Measurements from ENCODE around the gene FUT2.

GRCh38 chr19:48719263-48720171, 23.7 kb downstream of the FUT2 start, which contains the start of gene MAMSTR:
- TF ChIP-seq CTCF (conservative IDR thresholded peaks at IDR 0.05; ENCODE audit: low read length) (no peak), EZH2phosphoT487 (IDR thresholded peaks at IDR 0.05; ENCODE audit: borderline replicate concordance) (no peak)

All from Loucy (cell line).